GM19397 (cell line): ENCODE results near the gene ZNF91.
"Not testable (repeated sequence)": the region's sequence is repeated elsewhere in the genome, so short reads cannot be mapped to it uniquely, and the experiment has no call there.

Experiments used
- ATAC-seq: cut with Tn5 transposase; IDR thresholded peaks from one replicate; pipeline ENCODE4 v1.9.1; 2021; ENCODE audit warnings: mild to moderate bottlenecking, moderate library complexity; ENCODE audit not compliant: unreplicated experiment

ZNF91 gene

GRCh38 chr19:23321403-23321802 lies 73.9 kb downstream of the ZNF91 start:
- ATAC-seq: not testable (repeated sequence)

GRCh38 chr19:23319571-23319970 lies 75.7 kb downstream of the ZNF91 start:
- ATAC-seq: not testable (repeated sequence)

- ATAC-seq: not testable (repeated sequence)
These were observed 76.3 kb downstream of the ZNF91 start for GRCh38 chr19:23318941-23319340.

GRCh38 chr19:23318143-23318542 lies 77.1 kb downstream of the ZNF91 start:
- no peak for ATAC-seq

- no peak for ATAC-seq
These were observed 80.0 kb downstream of the ZNF91 start for GRCh38 chr19:23315286-23315685.

DNA sequence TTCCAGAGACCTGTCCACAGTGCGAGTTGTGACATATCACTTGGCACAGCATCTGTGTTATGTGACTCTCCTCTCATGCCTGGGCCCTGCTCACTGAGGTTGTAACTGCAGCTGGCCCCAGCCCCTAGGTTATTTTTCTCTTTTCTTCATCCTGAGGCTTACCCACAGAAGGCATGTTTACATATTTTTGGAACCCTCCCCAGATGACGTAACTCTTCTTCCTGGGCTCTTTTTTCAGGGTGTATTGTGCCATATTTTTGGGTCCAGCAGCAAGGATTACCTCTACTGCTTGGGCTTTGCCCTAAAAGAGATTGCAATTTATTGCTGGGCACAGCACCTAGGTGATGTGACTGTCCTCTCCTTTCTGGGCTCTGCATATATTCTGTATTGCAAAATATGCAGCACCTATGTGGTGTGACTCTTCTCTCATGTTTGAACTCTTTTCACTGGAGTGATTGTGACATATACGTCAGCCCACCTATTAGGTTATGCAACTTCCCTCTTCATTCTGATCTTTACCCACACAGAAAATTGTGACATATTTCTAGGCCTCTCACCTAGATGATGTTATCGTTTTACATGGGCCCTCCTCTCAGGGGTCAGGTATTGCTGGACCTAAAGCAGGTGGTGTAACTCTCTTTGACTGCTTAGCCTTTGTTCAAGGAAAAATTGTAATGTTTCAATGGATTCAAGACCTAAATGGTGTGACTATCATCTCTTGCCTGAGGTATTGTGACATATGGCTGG lies 80.6 kb downstream of the ZNF91 start:
- no peak for ATAC-seq

DNA sequence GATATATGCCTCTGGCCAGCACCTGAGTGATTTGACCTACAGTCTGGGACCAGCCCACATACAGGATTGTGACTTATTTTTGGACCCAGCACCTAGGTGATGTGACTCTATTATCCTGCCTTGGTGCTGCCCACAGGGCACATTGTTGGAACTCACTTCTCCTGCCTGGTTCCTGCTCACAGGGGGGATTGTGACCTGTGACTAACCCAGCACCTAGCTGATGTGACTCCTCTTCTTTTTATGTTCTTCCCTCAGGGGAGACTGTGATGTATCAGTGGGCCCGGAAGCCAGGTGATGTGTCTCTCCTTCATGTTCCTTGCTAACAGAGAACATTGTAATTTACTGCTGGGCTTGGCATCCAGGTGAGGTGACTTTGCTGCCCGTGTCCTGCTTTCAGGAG lies 82.1 kb downstream of the ZNF91 start:
- no peak for ATAC-seq

DNA sequence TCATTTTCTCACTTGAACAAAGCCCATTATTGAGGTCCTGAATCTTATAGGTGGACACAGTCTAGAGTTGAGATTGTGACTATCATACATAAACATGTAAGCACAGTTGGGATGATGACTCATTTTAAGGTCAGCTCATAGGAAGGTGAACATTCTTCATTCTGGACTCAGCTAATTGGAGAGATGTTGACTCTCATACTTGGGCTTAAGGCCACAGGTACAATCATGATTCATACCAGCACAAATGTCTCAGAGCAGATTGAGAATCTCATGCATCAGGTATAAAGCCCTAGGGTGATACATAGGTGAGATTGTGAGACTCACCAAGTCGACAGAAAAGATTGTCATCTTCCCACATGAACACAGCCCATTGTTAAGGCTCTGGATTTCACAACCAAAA lies 82.8 kb downstream of the ZNF91 start:
- ATAC-seq: no peak

GRCh38 chr19:23311551-23311950 lies 83.7 kb downstream of the ZNF91 start:
- ATAC-seq: no peak

GRCh38 chr19:23310729-23311211 lies 84.5 kb downstream of the ZNF91 start:
- ATAC-seq: no peak

DNA sequence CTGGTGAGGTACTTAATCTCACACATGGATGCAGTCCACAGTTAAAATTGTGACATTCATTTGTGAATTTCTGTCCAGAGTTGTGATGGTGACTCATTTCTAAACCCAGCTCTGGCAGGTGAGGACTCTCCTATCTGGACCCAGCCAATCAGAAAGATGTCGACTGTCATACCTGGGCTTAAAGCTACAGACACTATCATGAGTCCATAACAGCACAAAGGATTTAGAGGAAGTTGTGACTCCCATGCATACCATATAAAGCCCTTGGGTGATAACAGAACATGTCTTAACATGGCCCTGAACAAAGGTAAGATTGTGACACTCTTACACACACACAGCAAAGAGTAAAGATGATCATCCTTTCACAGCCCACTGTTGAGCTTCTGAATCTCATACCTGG lies 85.3 kb downstream of the ZNF91 start:
- ATAC-seq: no peak

GRCh38 chr19:23305555-23305954 lies 89.7 kb downstream of the ZNF91 start:
- ATAC-seq: no peak

DNA sequence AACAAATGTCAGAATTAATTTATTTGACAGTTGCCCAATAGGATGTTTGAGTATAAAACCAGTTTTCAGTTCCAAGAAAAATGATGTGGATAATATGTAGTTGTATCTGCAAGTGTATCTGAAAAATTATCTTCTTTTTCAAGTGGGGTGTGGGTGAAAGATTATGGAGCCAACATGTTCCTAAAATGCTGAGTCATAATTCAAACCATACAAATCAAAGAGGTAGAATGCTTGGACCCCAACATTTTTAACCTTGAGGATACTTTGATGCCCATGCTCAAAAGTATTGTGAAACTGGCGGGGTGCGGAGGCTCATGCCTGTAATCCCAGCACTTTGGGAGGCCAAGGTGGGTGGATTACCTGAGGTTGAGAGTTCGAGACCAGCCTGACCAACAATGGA lies 91.0 kb downstream of the ZNF91 start:
- ATAC-seq: no peak

DNA sequence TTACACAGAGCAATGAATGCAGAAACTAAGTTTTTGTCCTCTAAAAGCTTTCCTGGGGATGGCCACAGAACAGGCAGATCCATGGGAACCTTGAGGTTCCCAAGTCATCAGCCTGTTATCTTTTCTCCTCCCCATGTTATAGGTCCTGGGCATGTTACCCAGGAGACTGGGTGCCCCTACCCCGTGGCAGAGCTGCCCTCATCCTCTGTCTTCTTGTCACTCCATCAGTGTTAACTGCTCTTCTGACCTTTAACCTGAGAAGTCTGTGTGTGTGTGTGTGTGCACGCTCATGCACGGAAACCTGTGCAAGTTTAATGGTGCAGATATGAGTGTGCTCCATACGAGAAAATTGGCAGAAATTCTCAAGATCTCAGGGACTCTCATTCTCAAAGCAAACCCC lies 101.1 kb downstream of the ZNF91 start:
- no peak for ATAC-seq

DNA sequence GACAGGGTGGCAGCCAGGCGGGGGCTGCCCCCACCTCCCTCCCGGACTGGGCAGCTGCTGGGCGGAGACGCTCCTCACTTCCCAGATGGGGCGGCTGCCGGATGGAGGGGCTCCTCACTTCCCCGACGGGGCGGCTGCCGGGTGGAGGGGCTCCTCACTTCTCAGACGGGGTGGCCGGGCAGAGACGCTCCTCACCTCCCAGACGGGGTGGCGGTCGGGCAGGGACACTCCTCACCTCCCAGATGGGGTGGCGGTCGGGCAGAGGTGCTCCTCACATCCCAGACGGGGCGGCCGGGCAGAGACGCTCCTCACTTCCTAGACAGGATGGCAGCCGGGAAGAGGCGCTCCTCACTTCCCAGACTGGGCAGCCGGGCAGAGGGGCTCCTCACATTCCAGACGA lies 105.3 kb downstream of the ZNF91 start:
- not testable (repeated sequence) for ATAC-seq
